K562 (cell line): Measurements from ENCODE around the gene EGLN1. TPM values are rescaled to one million over a fixed set of nuclear protein-coding genes. Genes with fewer than 3 reads are reported as not detected.

ENCODE experiments used
- BCOR ChIP-seq: fragments of 450-650 bp; IDR thresholded peaks from 2 replicates; pipeline ENCODE4 v1.6.1; 2016
- BRD9 ChIP-seq: fragments of 450-650 bp; IDR thresholded peaks from 2 replicates; pipeline ENCODE4 v1.6.1; 2018; ENCODE audit warnings: low read depth; ENCODE audit not compliant: partially characterized antibody
- E2F5 ChIP-seq: sonication (generic); formaldehyde crosslinking; IDR thresholded peaks from 2 replicates; pipeline ENCODE4 v1.8.0; 2022; ENCODE audit warnings: mild to moderate bottlenecking, missing genetic modification reagents
- FOS ChIP-seq: IDR thresholded peaks from 3 replicates; pipeline ENCODE4 v1.6.1; 2011; ENCODE audit not compliant: insufficient read length; ENCODE audit errors: extremely low read depth
- HNRNPK ChIP-seq: fragments of 200-400 bp; formaldehyde crosslinking; IDR thresholded peaks from one replicate; pipeline ENCODE4 v1.6.1; 2018; ENCODE audit warnings: mild to moderate bottlenecking, low read depth, low read length; ENCODE audit not compliant: poor library complexity, severe bottlenecking
- KDM5B ChIP-seq: fragments of 200-600 bp; sonication (generic); IDR thresholded peaks from 2 replicates; pipeline ENCODE4 v1.6.1; 2012; ENCODE audit warnings: low read depth, mild to moderate bottlenecking, moderate library complexity, low read length, control low read depth, inconsistent platforms; ENCODE audit not compliant: insufficient replicate concordance
- LCOR ChIP-seq: sonication (generic); formaldehyde crosslinking; IDR thresholded peaks from 2 replicates; pipeline ENCODE4 v1.8.0; 2022; ENCODE audit warnings: mild to moderate bottlenecking, missing genetic modification reagents
- NR2C1 ChIP-seq, 2 experiments: fragments of 450-650 bp; IDR thresholded peaks; 2 replicates each; pipeline ENCODE4 v1.6.1; 2017; ENCODE audit warnings: mild to moderate bottlenecking in 2 of 2, antibody characterized with exemption in 1 of 2, inconsistent platforms in 1 of 2, missing compliant biosample characterization in 1 of 2, missing genetic modification characterization in 1 of 2
- RAD51 ChIP-seq: fragments of 450-650 bp; IDR thresholded peaks from 2 replicates; pipeline ENCODE4 v1.7.1; 2016; ENCODE audit warnings: low read depth, mild to moderate bottlenecking, borderline replicate concordance
- RBM22 ChIP-seq: fragments of 200-400 bp; formaldehyde crosslinking; IDR thresholded peaks from 2 replicates; pipeline ENCODE4 v1.6.1; 2018; ENCODE audit warnings: low read length, low read depth; ENCODE audit not compliant: poor library complexity, severe bottlenecking
- SETDB1 ChIP-seq: IDR thresholded peaks from one replicate; pipeline ENCODE4 v1.6.1; 2012; ENCODE audit warnings: low read length, control low read depth, inconsistent platforms
- TFAP4 ChIP-seq: sonication (generic); formaldehyde crosslinking; IDR thresholded peaks from 2 replicates; pipeline ENCODE4 v1.8.0; 2022; ENCODE audit warnings: missing genetic modification reagents, mild to moderate bottlenecking, moderate library complexity, borderline replicate concordance
- ZBTB12 ChIP-seq: fragments of 250-450 bp; sonication (Bioruptor Pico); IDR thresholded peaks from 2 replicates; pipeline ENCODE4 v1.4.0; 2020
- ZBTB7A ChIP-seq: IDR thresholded peaks from 2 replicates; pipeline ENCODE4 v1.6.1; 2011; ENCODE audit warnings: low read depth, mild to moderate bottlenecking, low read length, moderate library complexity, borderline replicate concordance; ENCODE audit not compliant: control insufficient read depth
- ZNF217 ChIP-seq: sonication (generic); formaldehyde crosslinking; IDR thresholded peaks from 2 replicates; pipeline ENCODE4 v1.8.0; 2022; ENCODE audit warnings: mild to moderate bottlenecking, missing genetic modification reagents
- polyA plus RNA-seq, 8 experiments: library from polyadenylated mRNA; depleted of rRNA in 4 of 8; stranded (reverse) in 5 of 8; unstranded in 3 of 8; fragments of >200 nt; fragmentation: Nextera tagmentation in 2 of 8; fragmentation: Illumina TruSeq in 1 of 8; extraction: Ambion mirVana in 2 of 8; extraction: Trizol in 1 of 8; gene quantifications; 2 replicates each; pipeline versions ENCODE4 v1.2.1 to v1.2.3, GENCODE V29; 2011 to 2014; ENCODE audit warnings: inconsistent platforms in 1 of 8, missing spikeins in 1 of 8
- total RNA-seq, 7 experiments: library from RNA; depleted of rRNA in 6 of 7; stranded (reverse); fragments of >200 nt in 6 of 7; fragmentation: Illumina TruSeq in 2 of 7; extraction: Trizol in 2 of 7; gene quantifications; 2 replicates each; pipeline versions ENCODE4 v1.2.1 to v1.2.3, GENCODE V29; 2011 to 2021; ENCODE audit warnings: low replicate concordance in 1 of 7

The EGLN1 gene
- total and polyA plus RNA-seq, 9 of the 15 experiments (the other 6 are each of a cell fraction or from before 2014, with no cell fraction given), result 5.2 to 54.3 (median 24.6) TPM

GRCh38 chr1:231337472-231338269, 84.4 kb downstream of the EGLN1 start, which contains the start of gene EXOC8 (continued):
- no peak for TF ChIP-seq E2F5 (CRISPR knock-in tag)
- TF ChIP-seq RBM22, result no peak
- TF ChIP-seq TFAP4 (CRISPR knock-in tag), result peak; percentile 63; the same call in 1 of the 2 replicates
- TF ChIP-seq RAD51, result no peak
- TF ChIP-seq ZNF217 (CRISPR knock-in tag), result no peak
- TF ChIP-seq NR2C1 (IDR thresholded peaks at IDR 0.05), result no peak
- no peak for TF ChIP-seq NR2C1 (tag; IDR thresholded peaks at IDR 0.05)
- peak; percentile 61; the same call in 1 of the 2 replicates for TF ChIP-seq BCOR
- TF ChIP-seq LCOR (CRISPR knock-in tag), result no peak; the same call in 1 of the 2 replicates
- TF ChIP-seq KDM5B, result peak; percentile 95
- TF ChIP-seq BRD9, result no peak
- TF ChIP-seq ZBTB7A, result no peak
- TF ChIP-seq ZBTB12, result peak; percentile 69
- TF ChIP-seq HNRNPK, result no peak
- TF ChIP-seq FOS, result no peak
- TF ChIP-seq SETDB1, result no peak
